HG03457 (cell line): ENCODE data around the gene TTF2.
A peak's percentile ranks its signal among the peaks of the same experiment; 100 is the strongest.

Experiments
- ATAC-seq: cut with Tn5 transposase; IDR thresholded peaks from one replicate; pipeline ENCODE4 v1.9.1; 2021; ENCODE audit warnings: moderate number of reproducible peaks; ENCODE audit not compliant: unreplicated experiment

TTF2 gene

DNA sequence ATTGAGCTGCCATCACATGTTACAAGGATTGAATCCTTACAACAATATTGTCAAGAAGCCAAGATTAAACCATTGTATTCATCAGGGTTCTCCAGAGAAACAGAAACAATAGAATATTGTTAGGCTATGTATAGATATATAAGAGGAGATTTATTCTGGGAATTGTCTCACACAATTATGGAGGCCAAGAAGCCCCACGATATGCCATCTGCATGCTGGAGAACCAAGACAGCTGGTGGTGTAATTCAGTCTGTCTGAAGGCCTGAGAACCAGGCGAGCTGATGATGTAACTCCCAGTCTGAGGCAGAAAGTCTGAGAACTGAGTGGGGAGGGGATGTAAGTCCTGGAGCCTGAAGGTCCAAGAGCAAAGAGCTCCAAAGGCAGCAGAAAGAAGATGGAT, 14.5 kb upstream of the TTF2 start:
- ATAC-seq = no peak

DNA sequence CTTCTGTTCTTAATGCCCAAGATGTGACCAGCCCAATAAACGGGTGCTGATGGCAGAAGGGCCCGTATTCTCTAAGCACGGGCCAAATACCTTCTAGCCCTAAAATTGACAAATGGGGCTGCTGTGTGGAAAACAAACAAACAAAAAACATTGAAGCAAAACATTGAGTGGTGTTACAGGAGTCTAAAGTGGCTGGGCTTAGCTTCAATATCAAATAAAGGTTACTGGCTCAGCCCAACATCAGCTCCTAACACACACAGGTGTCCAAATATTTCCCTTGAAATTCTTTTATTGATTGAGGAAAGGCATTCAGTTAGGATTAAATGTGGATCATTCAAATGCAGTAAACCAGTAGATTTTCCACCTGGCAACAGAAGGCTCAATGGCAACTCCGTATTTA, 13.3 kb upstream of the TTF2 start:
- ATAC-seq = no peak

DNA sequence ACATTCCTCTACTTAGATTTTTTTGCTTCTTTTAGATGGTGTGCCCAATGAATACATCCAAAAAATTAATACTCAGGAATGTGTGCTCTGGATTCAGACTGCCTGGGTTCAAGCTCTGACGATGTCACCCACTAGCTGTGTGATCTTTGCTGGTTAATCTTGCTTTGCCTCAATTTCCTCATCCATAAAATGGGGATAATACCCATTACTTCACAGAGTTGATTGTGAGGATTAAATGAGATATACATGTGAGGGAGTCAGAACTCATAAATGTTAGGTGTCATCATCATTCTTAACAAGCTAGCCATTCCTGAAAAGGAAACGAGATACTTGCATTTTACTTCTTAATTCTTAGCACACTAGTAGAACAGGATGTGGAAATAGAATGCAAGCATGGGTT, 12.9 kb upstream of the TTF2 start:
- ATAC-seq = no peak

DNA sequence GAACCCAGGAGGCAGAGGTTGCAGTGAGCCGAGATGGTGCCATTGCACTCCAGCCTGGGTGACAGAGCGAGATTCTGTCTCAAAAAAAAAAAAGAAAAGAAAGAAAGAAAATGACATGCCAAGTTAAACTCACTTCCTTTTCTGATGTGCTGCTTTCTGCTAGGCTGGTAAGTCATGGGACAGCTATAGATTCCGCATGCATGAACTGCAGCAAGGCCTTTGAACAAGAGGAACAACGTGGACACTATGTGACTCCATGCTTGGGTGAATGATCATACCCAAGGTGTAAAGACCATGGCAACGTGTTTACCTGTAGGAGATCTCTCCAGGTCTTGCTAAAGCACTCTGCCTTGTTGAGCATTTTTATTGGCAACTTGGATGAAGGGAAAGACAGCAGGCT, 10.3 kb upstream of the TTF2 start:
- ATAC-seq = no peak

DNA sequence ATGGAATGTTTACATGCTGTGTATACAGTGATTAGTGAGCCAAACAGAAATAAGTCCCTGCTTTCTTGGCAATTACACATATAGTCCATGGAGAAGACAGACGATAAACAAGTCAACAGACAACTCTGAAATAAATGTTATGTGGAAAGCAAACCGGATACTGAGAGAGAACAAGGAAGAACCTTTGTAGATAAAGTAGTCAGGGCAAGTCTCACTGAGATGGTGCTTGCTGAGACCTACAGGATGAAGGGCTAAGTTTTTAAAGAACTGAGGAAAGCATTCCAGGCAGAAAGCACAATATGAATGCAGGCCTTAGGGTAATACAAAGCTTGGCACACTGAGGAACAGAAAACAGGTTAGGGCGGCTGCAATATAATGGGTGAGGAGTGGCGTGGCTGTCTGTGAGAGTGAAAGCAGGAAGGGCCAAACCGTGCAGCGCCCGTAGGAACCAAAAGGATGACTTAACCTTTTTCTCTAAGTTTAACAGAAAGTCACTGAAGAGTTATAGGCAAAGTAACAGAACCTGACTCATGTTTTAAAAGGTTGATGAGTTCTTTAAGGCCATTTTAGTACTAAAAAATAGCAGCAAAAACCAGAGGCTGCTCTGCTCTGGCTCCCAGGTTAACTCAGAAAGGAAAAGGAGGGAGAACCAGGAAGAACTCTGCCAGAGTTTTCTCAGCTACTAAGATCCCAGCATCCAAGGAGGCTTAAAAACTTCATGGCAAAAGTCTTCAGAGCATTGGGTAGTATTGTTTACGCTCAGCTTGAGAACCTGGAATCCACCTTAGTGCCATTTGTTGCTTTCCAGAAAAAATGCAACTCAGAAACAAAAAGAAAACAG, 8.7 kb upstream of the TTF2 start:
- ATAC-seq = peak; percentile 67

DNA sequence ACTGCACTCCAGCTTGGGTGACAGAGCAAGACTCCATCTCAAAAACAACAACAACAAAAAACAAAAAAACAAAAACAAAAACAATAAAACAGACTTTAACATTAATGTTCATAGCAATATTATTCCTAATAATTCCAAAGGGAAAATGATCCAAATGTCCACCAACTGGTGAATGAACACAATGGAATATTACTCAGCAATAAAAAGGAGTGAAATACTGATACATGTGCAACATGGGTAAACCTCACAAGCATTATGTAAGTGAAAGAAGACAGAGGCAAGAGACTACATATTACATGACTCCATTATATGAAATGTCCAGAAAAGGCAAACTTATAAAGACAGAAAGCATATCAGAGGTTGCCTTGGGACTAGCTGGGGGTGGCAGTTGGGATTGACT, 6.1 kb upstream of the TTF2 start:
- no peak for ATAC-seq

DNA sequence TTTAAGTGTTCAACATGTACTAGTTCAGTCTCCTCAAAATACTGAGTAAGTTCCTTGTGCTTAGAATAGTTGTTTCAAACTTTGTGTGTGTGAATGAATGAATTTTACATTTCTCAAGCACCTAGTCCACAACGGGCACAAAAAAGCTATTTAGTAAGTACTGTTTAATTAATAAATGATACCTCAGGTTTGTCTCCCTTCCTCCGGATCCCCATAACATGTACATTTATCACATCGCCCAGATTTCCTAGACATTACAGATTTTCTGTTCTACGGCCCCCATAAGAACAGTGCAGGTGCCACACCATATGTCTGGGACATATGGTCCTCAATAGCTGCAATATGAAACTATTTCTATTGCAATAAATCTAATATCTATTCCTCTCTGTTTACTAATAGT, 1.3 kb upstream of the TTF2 start:
- no peak for ATAC-seq

DNA sequence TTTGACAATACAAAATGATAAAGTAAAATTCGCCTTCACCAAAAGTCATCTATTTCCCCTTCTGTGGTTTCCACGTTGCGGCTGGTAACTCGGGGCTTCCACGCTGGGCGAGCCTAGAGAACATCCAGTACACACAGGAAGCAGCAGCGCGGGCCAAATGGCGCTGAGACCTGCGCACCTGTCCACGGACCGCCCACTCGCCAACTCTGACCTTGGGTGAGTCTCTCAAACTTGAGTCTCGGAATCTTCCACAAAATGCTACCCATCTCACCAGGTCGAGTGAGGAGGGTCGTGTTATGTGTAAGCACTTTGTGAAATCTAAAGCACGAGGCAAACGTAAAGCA, 820 bp upstream of the TTF2 start:
- ATAC-seq = peak; percentile 28

DNA sequence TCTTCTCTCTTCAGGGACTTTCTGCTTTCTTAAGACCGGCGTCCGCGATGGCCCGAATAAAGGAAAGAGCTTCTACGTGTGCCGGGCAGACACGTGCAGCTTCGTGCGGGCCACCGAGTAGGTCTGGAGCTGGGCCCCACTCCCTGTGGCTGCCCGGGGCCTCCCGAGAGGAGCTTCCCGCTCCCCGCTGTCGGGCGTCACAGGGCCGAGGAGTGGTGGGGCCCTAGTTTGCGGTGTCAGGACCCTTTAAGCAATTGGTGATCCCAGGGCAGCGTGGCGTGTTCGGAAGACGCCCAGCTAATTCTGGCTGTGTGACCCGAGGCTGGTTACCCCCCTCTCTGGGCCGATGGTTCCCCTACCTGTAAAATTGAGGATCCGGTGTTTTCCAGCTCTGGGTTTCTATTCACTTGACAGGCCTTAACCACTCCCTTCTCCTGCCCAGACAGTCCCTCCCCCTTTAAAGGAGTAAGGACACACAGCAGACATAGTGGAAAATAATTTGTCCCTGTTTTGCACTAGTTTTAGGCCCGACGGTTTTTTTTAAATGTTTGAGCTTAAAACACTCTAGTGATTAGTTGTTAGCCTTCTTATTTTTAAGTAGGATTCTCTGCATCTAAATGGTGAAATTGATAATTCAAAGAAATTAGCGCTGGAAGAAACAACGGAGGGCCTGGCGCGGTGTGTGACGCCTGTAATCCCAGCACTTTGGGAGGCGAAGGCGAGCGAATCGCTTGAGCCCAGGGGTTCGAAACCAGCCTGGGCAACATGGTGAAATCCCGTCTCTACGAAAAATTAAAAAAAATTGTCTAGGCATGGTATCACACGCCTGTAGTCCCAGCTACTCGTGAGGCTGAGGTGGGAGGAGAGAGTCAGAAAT, 553 bp downstream of the TTF2 start:
- no peak for ATAC-seq

DNA sequence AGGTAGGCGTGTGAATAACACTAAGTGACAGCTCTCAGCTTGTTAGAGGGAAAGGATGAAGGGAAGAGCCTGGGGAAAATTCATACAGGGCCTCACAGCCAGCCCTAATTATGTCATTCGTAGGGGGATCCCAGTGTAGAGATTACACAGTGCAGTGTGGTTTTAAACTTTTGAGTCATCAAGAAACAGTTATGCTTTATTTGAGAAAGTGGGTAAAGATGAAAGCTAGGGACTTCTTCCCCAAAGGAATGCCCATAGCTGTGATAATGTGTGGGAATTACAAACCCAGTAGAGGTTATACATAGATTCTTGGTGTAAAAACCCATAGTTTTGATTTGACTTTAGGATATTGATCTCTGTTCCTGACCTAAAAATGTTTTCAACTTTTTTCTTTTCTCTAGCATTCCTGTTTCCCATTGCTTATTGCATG, 1.9 kb downstream of the TTF2 start:
- ATAC-seq = no peak

DNA sequence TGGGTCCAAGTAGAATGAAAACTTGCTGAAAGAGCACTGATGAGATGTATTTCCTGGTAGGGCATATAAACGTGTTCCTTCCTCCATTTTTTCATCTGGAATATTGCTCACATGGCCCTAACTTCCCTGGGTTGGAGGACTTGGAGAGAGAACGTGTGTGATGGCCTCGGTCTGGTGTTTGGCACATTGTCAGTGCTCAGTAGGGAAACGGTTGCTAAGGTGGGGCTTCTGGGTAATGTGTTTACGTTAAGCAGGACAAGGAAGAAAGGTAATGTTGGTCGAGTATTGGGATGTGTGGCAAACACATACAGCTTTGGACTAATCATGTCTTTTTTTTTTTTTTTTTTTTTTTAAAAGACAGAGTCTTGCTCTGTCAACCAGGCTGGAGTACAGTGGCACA, 6.2 kb downstream of the TTF2 start:
- ATAC-seq = no peak

DNA sequence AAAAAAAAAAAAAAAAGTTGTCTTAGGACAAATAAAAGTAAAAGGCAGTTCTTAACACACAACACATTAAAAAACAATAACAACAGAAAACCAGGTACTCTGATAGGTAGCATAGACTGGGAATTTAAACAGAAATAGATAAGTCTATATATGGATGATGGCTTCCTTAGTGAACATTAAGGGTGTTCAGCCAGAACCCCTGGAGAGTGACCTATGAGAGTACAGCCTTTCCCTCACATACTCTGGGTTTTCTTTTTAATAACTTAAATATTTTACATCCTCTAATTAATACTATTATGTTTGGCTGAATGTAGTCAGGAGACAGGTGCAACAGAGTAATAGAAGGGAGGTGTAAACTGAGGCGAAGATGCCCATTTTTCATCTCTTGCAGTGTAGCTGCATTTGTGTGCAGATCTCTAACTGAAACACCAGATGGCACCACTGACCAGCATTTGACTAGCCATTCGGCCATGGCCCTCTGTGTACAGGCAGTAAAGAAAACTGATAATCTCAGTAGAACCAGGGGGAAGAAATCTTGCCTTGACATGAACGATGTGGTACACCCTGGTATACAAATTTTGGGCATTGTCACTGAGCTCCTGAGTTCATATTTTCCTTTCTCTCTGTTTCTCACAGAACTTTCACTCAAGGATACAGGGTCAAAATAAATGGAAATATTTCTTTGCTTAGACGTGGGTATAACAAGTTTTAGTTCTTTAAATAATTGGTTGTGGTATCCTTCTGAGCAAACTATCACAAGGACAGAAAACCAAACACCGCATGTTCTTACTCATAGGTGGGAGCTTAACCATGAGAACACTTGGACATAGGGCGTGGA, 7.6 kb downstream of the TTF2 start:
- no peak for ATAC-seq

DNA sequence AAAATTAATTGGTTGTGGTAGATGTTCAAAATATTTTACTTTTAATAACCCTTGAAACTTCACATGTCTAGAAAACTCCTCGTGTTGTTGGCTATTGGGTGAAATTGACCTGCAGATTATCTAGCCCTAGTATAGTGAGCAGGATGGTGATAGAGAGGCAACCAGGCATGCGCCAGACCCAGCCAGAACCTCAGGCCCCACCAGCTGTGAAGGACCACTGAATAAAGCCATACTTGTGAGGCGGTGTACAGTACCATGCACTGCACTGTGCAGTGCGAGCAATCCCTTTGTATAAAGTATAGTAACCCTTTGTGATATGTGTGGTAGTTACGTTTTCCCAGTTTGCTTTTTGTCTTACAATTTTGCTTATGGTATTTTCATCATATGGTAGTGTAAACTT, 8.5 kb downstream of the TTF2 start:
- ATAC-seq = no peak

DNA sequence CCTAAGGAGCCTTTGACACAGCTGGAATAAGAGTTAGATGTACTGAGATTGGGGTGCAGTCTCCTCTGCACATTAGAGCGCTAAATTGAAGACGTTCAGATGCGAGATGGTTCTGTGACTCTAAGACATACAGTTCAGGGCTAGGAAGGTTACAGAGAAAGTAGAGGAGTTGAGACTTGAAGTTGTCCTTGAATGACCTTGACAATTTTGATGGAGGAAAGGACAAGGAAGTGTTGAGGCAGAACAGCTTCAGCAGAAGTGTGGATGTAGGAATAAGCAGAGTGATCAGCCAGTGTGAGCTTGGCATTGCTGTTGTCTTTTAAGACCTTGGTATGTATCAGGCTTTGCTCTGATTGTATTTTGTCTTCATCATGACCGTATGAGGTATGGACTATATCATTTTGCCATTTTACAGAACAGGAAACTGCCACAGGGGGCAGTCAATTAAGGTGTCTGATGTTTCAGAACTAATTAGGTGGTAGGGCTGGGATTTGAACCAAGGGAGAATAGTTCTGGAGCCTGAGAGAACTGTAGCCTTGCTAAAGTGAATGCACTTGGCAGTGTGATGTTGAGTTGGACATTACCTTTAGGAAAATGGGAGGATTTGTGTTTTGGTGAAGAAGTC, 9.2 kb downstream of the TTF2 start:
- ATAC-seq = no peak

DNA sequence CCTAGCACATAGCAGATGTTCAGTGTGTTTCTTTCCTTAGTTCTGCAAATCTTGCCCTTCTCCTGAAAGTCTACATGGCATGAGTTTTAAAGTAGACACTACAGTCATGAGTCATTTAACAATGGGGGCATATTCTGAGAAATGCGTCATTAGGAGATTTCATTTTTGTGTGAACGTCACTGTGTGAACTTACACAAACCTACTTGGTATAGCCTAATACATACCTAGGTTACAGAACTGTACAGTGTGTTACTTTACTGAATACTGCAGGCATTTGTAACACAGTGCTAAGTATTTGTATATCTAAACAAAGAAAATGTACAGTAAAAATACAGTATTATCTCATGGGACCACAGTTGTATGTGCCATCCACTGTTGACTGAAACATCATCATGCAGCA, 10.0 kb downstream of the TTF2 start:
- ATAC-seq = no peak

DNA sequence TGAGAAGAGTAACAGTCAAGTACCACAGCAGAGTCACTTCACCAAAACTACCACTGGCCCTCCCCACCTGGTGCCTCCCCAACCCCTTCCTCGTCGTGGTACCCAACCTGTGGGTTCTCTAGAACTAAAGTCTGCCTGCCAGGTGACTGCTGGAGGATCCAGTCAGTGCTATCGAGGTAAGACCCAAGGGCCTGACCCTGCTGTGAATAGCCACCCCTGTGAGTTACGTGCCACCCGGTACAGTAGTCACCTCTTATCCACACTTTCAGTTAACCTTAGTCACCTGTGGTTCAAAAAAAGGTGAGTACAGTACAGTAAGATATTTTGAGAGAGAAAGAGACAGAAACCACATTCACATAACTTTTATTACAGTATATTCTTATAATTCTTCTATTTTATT, 16.5 kb downstream of the TTF2 start:
- ATAC-seq = no peak

DNA sequence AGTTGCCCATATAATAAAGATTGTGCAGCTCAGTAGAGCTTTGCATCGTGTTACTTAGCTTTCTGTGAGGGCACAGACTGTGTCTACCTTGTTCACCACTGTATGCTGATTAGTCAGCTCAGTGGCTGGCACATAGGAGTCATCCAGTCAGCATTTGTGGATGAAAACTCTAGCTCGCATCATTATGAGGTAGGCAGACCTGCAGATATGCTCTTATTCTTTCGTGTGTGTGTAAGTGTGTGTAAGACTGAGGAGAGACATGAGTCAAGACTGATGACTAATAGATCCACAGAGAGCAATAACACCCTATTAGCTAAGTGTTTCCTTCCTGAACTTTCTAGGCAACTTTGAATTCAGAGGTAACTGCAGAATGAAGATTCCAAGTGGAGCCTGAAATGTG, 17.1 kb downstream of the TTF2 start:
- ATAC-seq = no peak

DNA sequence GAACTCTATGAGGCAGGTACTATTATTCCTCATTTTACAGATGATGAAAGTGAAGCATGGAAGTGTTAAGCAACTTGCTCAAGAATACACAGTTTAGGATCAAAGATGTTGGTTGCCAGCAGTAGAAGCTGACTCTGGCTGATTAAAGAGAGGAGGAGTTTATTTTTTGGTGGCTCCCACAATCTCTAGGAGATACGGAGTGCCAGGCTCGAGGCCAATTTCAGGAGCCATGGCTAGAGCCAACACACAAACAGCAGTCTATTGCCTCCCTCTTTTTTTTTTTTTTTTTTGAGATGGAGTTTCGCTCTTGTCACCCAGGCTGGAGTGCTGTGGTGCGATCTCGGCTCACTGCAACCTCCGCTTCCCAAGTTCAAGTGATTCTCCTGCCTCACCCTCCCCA, 19.6 kb downstream of the TTF2 start:
- no peak for ATAC-seq

DNA sequence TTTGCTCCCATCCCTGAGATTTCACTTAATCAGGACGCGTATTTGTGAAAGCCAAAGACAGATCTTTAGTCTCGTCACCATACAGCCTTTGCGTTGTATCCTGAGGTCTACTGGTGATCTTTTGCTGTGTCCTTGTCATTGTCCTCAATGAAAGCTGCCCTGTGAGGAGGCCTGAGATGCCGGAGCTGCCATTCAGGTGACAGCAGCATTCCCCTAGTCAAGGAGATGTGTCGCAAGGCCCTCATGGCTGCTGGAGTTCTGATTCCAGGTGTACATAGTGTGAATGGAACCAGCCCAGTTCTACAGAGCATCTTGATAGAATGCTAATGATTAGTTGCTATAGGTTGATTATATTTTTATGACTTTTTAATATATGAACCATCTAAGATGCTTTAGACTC, 24.1 kb downstream of the TTF2 start:
- no peak for ATAC-seq

DNA sequence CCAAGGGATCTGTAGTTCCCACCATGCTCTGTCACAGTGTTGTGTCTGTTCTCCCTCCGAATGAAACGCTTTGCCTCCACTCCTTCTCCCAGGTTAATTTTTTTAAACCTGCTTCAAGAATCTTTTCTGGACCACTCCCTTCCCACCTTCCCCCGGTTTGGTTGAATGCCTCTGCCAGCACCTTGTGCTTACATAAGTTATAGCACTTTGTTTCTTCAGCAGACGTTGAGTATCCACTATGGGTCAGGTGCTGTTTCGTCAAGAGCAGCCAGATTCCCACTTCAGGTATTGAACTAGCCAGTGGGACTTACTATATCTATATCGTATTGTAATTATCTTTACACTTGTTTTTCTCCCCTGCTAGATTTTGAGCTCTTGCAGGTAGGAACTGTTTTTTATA, 27.6 kb downstream of the TTF2 start:
- ATAC-seq = no peak

DNA sequence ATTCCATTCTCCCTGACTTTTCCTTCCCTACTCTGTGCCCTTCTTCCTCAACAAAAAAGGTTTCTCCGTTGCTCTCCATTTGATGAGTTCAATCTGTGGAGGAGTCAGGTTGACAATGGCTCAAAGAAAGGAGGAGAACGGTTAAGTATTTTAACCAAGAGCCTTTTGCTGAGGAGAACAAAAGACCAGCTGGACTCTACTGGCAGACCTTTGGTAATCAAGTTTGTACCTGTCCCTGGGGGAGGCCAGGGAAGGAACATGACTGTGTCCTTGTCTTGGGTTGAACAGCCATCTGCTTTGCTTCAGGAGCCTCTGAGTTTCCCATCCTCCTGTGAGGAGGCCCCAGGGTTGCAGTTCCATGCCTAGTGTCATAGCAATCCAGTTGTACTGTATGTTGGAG, 29.9 kb downstream of the TTF2 start:
- no peak for ATAC-seq
